Smooth muscle cell (in vitro differentiated cells): ENCODE results near the gene PI4KA. TPM values are rescaled to one million over a fixed set of nuclear protein-coding genes. Genes with fewer than 3 reads are reported as not detected.

Source experiments
- DNase-seq: peaks from one replicate; lab custom pipeline; 2025; ENCODE audit not compliant: unreplicated experiment; lab: John Stamatoyannopoulos, UW
- H2AFZ ChIP-seq: fragments of 200-600 bp; sonication (generic); 2 replicates; pipeline ENCODE4 v1.6.0; 2016; ENCODE audit warnings: antibody characterized with exemption, low read depth, mild to moderate bottlenecking
- H3F3A ChIP-seq: fragments of 200-600 bp; sonication (generic); 2 replicates; pipeline ENCODE4 v1.6.0; 2017; ENCODE audit warnings: antibody characterized with exemption, low read depth
- H3K27ac ChIP-seq: fragments of 200-600 bp; sonication (generic); 2 replicates; pipeline ENCODE4 v1.5.1; 2016; ENCODE audit warnings: low read depth, mild to moderate bottlenecking
- H3K27me3 ChIP-seq: fragments of 200-600 bp; sonication (generic); 2 replicates; pipeline ENCODE4 v1.6.1; 2016; ENCODE audit warnings: low read depth, mild to moderate bottlenecking
- H3K36me3 ChIP-seq: fragments of 200-600 bp; sonication (generic); 2 replicates; pipeline ENCODE4 v1.5.1; 2016; ENCODE audit warnings: low read depth
- H3K4me1 ChIP-seq: fragments of 200-600 bp; sonication (generic); 2 replicates; pipeline ENCODE4 v1.5.1; 2016; ENCODE audit warnings: low read depth
- H3K4me2 ChIP-seq: fragments of 200-600 bp; sonication (generic); 2 replicates; pipeline ENCODE4 v1.6.0; 2016; ENCODE audit warnings: mild to moderate bottlenecking
- H3K4me3 ChIP-seq: fragments of 200-600 bp; sonication (generic); 2 replicates; pipeline ENCODE4 v1.5.1; 2016; ENCODE audit warnings: mild to moderate bottlenecking
- H3K79me2 ChIP-seq: fragments of 200-600 bp; sonication (generic); 2 replicates; pipeline ENCODE4 v1.6.0; 2016; ENCODE audit warnings: low read depth, mild to moderate bottlenecking
- H3K9ac ChIP-seq: fragments of 200-600 bp; sonication (generic); 2 replicates; pipeline ENCODE4 v1.6.0; 2016; ENCODE audit warnings: low read depth
- H3K9me3 ChIP-seq: fragments of 200-600 bp; sonication (generic); replicated peaks from 2 replicates; pipeline ENCODE4 v1.5.1; 2016; ENCODE audit warnings: low read depth
- H4K20me1 ChIP-seq: fragments of 200-600 bp; sonication (generic); 2 replicates; pipeline ENCODE4 v1.6.0; 2016; ENCODE audit warnings: low read depth
- WGBS: methylation state at CpG from one replicate; pipeline ENCODE4 v1.1.7; 2016; ENCODE audit warnings: low lambda C conversion rate; 5-methylcytosine and 5-hydroxymethylcytosine counted together
- polyA plus RNA-seq: library from polyadenylated mRNA; unstranded; fragments of >200 nt; fragmentation: Nextera tagmentation; extraction: Ambion mirVana; gene quantifications from 2 replicates; pipeline ENCODE4 v1.2.1, GENCODE V29; 2016
- total RNA-seq: library from RNA; depleted of rRNA; stranded (reverse); fragments of >200 nt; gene quantifications from 2 replicates; pipeline ENCODE4 v1.2.3, GENCODE V29; 2014
- TF ChIP-seq, protein P1 (sequence below): fragments of 200-600 bp; sonication (generic); IDR thresholded peaks from 2 replicates; pipeline ENCODE4 v1.5.1; 2017; ENCODE audit warnings: borderline replicate concordance, mild to moderate bottlenecking, antibody characterized with exemption; ENCODE audit not compliant: insufficient read depth, poor library complexity, severe bottlenecking

The PI4KA gene
- total and polyA plus RNA-seq, 2 experiments from 2014 or later = 23.5 to 33.2 TPM

DNA sequence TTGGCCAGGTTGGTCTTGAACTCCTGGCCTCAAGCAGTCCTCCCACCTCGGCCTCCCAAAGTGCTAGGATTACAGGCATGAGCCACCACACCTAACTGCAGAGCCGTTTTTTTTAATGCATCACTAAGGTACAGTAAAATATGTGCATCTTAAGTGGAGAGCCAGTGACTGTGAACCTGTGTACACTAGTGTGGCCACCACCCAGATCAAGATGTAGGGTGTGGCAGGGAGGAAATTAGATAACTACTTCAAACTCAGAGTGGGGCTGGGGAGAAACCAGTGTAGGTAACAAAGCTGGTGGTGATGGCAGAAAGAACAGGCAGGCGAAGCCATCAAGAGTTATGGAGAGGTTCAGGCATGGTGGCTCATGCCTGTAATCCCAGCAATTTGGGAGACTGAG is 14.6 kb upstream of the PI4KA start:
- Histone ChIP-seq H3K27me3 (no peaks in the 10 kb centered on the region), H4K20me1 (peaks cover 21% of the 10 kb centered on the region), H3K9me3 (no peaks in the 10 kb centered on the region), H3K36me3 (peaks cover 6% of the 10 kb centered on the region), H3K4me3 (no peak overlapping the region), H2AFZ (no peak overlapping the region), H3K79me2 (no peaks in the 10 kb centered on the region), H3K4me1 (no peaks in the 10 kb centered on the region), H3K27ac (no peak overlapping the region), H3K4me2 (no peak overlapping the region), H3F3A (peaks cover 6% of the 10 kb centered on the region), H3K9ac (no peak overlapping the region)
- no peak for DNase-seq
- TF ChIP-seq, protein P1, sequence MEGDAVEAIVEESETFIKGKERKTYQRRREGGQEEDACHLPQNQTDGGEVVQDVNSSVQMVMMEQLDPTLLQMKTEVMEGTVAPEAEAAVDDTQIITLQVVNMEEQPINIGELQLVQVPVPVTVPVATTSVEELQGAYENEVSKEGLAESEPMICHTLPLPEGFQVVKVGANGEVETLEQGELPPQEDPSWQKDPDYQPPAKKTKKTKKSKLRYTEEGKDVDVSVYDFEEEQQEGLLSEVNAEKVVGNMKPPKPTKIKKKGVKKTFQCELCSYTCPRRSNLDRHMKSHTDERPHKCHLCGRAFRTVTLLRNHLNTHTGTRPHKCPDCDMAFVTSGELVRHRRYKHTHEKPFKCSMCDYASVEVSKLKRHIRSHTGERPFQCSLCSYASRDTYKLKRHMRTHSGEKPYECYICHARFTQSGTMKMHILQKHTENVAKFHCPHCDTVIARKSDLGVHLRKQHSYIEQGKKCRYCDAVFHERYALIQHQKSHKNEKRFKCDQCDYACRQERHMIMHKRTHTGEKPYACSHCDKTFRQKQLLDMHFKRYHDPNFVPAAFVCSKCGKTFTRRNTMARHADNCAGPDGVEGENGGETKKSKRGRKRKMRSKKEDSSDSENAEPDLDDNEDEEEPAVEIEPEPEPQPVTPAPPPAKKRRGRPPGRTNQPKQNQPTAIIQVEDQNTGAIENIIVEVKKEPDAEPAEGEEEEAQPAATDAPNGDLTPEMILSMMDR = no peak
- 97% methylated on average over 3 of the region's 3 CpGs for WGBS

DNA sequence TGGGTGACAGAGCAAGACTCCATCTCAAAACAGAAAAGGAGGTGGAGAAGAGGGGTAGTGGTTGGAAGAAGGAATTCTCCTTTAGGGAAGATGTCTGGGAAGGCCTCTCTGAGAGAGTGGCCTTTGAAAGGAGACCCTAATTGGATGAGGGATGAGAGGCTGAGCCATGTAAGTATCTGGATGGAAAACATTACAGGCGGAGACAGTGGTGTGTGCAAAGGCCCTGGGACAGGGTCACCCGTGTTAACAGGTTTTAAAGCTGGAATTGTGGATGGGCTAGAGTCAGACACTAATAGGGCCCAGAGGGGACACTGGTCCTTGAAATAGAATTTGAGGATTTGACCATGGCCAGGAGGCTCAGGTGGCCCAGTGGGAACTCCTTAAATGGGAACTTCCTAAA is 10.6 kb upstream of the PI4KA start:
- no peaks in the 10 kb centered on the region for H3K9me3 ChIP-seq
- H3K4me1 ChIP-seq = no peaks in the 10 kb centered on the region
- no peak overlapping the region for H3K4me3 ChIP-seq
- peaks cover 6% of the 10 kb centered on the region for H3K36me3 ChIP-seq
- no peaks in the 10 kb centered on the region for H3K27me3 ChIP-seq
- no peak overlapping the region for H3K27ac ChIP-seq
- no peaks in the 10 kb centered on the region for H3K79me2 ChIP-seq
- no peak overlapping the region for H3K9ac ChIP-seq
- no peak for DNase-seq
- WGBS = 93% methylated on average over 2 of the region's 2 CpGs
- no peak overlapping the region for H3K4me2 ChIP-seq
- TF ChIP-seq, protein P1 = no peak
- H3F3A ChIP-seq = peaks cover 27% of the 10 kb centered on the region
- H4K20me1 ChIP-seq = peaks cover 60% of the 10 kb centered on the region
- no peak overlapping the region for H2AFZ ChIP-seq

DNA sequence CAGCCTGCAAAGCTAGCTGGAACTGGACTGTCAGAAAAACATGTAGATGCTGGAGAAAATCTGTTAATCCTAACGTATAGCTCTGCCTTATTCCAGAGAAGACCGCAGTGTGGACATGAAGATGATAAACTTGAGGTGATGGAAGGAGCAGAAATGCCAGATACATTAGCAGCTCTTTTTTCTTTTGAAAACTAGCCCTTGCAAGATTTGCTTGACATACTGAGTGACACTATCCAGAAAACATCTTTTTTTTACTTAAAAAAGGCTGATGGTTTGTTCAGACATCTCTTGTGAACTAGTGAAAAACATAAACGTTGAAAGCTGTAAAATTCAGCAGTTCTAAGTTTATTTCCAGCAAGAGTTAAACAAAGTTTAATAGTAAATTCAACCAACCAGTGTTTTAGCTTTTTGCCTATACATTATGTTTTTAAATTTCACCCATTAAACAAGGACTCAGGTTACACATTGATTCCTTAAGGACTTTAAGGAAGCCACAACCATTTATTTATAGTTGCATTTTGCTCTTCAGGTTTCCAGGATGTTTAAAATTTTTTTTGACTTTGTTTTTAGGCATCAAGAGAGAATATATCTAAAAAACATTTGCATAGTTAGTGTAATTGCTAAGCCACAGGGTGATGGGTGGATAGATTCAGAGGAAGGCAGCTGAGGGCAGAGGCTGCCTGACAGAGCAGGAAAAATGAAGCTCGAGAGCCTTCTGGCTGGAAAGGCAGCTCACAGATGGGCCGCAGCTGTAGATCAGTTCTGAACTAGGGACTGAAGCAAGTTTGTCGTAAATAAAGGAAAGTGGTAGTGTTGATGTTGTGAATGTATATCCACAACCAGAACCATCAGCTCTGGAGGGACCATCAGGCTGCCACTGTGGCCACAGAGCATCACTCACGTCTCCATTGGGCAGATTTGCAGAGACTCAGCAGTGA is 9.7 kb upstream of the PI4KA start:
- no peak overlapping the region for H3K27ac ChIP-seq
- H2AFZ ChIP-seq = no peak overlapping the region
- peaks cover 27% of the 10 kb centered on the region for H3F3A ChIP-seq
- no peaks in the 10 kb centered on the region for H3K9me3 ChIP-seq
- no peak overlapping the region for H3K9ac ChIP-seq
- no peak for DNase-seq
- H3K36me3 ChIP-seq = peaks cover 6% of the 10 kb centered on the region
- H3K27me3 ChIP-seq = no peaks in the 10 kb centered on the region
- H3K4me3 ChIP-seq = no peak overlapping the region
- WGBS = 24% methylated on average over 7 of the region's 7 CpGs
- H4K20me1 ChIP-seq = peaks cover 70% of the 10 kb centered on the region
- H3K79me2 ChIP-seq = no peaks in the 10 kb centered on the region
- H3K4me2 ChIP-seq = peak overlapping the region; percentile 51
- TF ChIP-seq, protein P1 = no peak
- H3K4me1 ChIP-seq = no peaks in the 10 kb centered on the region
